Neural progenitor cell (in vitro differentiated cells): ENCODE data around the gene DOK1.

Experiments
- EZH2 ChIP-seq: fragments of 200-600 bp; sonication (generic); IDR thresholded peaks from 2 replicates; pipeline ENCODE4 v1.6.1; 2017; ENCODE audit warnings: antibody characterized with exemption, mild to moderate bottlenecking, moderate library complexity
- EZH2phosphoT487 ChIP-seq: fragments of 200-600 bp; sonication (generic); IDR thresholded peaks from 2 replicates; pipeline ENCODE4 v1.6.1; 2017; ENCODE audit warnings: antibody characterized with exemption
- TF ChIP-seq, protein P1 (sequence below): fragments of 200-600 bp; sonication (generic); IDR thresholded peaks from 2 replicates; pipeline ENCODE4 v1.5.1; 2017; ENCODE audit warnings: antibody characterized with exemption, mild to moderate bottlenecking

- TF ChIP-seq, protein P1, sequence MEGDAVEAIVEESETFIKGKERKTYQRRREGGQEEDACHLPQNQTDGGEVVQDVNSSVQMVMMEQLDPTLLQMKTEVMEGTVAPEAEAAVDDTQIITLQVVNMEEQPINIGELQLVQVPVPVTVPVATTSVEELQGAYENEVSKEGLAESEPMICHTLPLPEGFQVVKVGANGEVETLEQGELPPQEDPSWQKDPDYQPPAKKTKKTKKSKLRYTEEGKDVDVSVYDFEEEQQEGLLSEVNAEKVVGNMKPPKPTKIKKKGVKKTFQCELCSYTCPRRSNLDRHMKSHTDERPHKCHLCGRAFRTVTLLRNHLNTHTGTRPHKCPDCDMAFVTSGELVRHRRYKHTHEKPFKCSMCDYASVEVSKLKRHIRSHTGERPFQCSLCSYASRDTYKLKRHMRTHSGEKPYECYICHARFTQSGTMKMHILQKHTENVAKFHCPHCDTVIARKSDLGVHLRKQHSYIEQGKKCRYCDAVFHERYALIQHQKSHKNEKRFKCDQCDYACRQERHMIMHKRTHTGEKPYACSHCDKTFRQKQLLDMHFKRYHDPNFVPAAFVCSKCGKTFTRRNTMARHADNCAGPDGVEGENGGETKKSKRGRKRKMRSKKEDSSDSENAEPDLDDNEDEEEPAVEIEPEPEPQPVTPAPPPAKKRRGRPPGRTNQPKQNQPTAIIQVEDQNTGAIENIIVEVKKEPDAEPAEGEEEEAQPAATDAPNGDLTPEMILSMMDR, result no peak
- TF ChIP-seq EZH2phosphoT487 (no peak), EZH2 (no peak)
Observed at GRCh38 chr2:74551530-74551929, 3.0 kb upstream of the DOK1 start.
